SK-N-SH (cell line): ENCODE results near the gene MED8.

Experiments
- CTCF ChIP-seq: fragments of 200-600 bp; sonication (generic); IDR thresholded peaks from 2 replicates; pipeline ENCODE4 v1.6.1; 2017; ENCODE audit warnings: antibody characterized with exemption, mild to moderate bottlenecking, moderate library complexity
- EP300 ChIP-seq, 2 experiments: IDR thresholded peaks; 2 replicates each; pipeline versions ENCODE4 v1.4.0 to v1.6.1; 2012; ENCODE audit warnings: borderline replicate concordance in 1 of 2, low read depth in 1 of 2, low read length in 1 of 2
- EZH2phosphoT487 ChIP-seq: fragments of 200-600 bp; sonication (generic); IDR thresholded peaks from 2 replicates; pipeline ENCODE4 v1.6.1; 2017; ENCODE audit warnings: low read depth, mixed run types, mild to moderate bottlenecking, antibody characterized with exemption, moderate library complexity, borderline replicate concordance
- GATA2 ChIP-seq: sonication (generic); formaldehyde crosslinking; IDR thresholded peaks from 2 replicates; pipeline ENCODE4 v1.5.0; 2020; ENCODE audit warnings: mild to moderate bottlenecking, missing genetic modification reagents
- MAX ChIP-seq: IDR thresholded peaks from 2 replicates; pipeline ENCODE4 v1.4.0; 2012; ENCODE audit warnings: low read depth
- PBX3 ChIP-seq: IDR thresholded peaks from 2 replicates; pipeline ENCODE4; 2012
- POLR2AphosphoS5 ChIP-seq: IDR thresholded peaks from 2 replicates; pipeline ENCODE4 v1.6.1; 2012; ENCODE audit warnings: low read depth, low read length
- TAF1 ChIP-seq: IDR thresholded peaks from 2 replicates; pipeline ENCODE4 v1.6.1; 2012; ENCODE audit warnings: low read depth, mild to moderate bottlenecking, low read length, moderate library complexity, borderline replicate concordance
- USF2 ChIP-seq: fragments of 150-350 bp; IDR thresholded peaks from 2 replicates; pipeline ENCODE4 v1.6.1; 2017; ENCODE audit warnings: antibody characterized with exemption, low read length, low read depth, borderline replicate concordance
- ZBTB33 ChIP-seq: IDR thresholded peaks from 2 replicates; pipeline ENCODE4 v1.4.0; 2012; ENCODE audit warnings: low read depth, borderline replicate concordance

- TF ChIP-seq CTCF (no peak), MAX (no peak), PBX3 (no peak), USF2 (no peak), EP300 (IDR thresholded peaks at IDR 0.05; ENCODE audit: borderline replicate concordance in 1 of 2, low read depth in 1 of 2, low read length in 1 of 2) (no peak), ZBTB33 (no peak), GATA2 (CRISPR knock-in tag) (no peak; the same call in 1 of the 2 replicates), TAF1 (no peak), POLR2AphosphoS5 (no peak), EZH2phosphoT487 (no peak)
These were observed 10.1 kb downstream of the MED8 start for GRCh38 chr1:43379476-43379875.
